GM19397 (cell line): Measurements from ENCODE around the gene RER1.
A peak's percentile ranks its signal among the peaks of the same experiment; 100 is the strongest.

ENCODE experiments used
- ATAC-seq: cut with Tn5 transposase; IDR thresholded peaks from one replicate; pipeline ENCODE4 v1.9.1; 2021; ENCODE audit warnings: mild to moderate bottlenecking, moderate library complexity; ENCODE audit not compliant: unreplicated experiment

Gene RER1

DNA sequence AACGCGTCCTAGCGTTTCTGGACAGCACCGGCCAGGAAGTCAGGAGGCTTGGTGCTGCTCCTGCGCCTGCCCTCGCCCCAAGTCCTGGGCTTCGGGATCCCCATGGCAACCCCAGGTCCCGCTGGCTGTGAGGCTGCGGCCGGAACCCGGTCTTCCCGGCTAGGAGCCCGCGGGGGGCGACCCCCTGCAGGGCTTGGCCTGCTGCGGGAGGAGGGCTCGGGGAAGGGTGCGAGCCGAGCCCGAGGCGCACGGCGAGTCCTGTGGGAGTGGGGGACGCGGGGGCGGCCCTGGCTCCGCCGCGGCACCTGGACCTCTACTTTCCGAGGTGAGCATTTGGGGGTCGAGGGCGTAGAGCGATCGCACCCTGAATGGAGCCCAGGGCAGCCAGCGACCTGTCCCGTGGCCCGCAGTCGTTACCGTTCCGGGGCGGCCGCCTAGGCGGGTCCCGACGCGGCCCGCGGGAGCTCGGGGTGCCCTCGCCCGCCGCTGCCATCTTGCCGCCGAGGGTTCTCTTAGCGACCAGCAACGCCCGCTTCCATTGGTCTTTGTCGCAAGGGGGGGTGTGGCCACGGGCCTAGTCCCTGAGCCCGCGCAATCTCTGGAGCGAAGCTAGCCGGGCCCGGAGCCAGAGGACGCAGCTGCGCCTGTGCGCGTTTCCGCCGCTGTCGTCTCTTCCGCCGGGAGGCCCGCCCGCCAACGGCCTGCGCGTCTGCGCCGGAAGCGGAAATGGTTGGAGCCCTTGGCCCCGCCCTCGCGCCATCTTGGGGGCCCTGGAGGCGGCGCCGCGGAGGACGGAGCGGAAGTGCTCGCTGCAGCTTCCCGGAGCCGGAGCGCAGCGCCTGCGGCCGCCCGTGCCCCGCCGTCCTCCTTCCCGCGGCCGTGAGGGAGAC lies at the start of gene RER1, which contains the start of gene MORN1:
RER1 (plus strand) TSS at position 801 of the 890 bp plus-strand sequence. CDS start 3,950 bp downstream, outside the sequence.
MORN1 (minus strand) TSS at position 514 of the 890 bp plus-strand sequence; CDS start at position 493, 21 bp downstream.
- peak; percentile 88 for ATAC-seq

DNA sequence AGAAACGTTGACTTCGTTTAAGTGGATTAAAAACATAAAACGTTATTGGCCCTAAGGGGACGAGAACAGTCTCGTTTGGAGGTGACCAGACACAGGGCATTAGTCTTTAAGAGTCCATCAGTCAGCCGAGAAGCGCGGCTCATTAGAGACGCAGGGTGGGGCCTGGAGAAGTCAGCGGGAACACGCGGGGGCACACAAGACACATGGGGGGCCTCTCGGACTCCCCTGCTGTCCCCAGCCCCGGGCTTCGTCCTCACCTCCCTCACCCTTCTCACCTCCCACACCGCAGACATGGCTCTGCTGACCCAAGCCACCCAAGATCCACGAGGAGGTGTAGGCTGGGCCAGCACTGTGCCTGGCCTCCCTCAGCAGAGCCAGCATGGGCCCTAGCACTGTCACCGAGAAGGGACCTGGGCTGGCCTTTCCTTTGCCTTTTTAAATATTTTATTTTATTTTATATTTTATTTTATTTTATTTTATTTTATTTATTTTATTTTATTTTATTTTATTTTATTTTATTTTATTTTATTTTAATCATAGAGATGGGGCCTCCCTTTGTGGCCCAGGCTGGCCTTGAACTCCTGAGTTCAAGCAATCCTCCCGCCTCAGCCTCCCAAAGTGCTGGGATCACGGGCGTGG lies 49.1 kb upstream of the RER1 start:
- no peak for ATAC-seq

DNA sequence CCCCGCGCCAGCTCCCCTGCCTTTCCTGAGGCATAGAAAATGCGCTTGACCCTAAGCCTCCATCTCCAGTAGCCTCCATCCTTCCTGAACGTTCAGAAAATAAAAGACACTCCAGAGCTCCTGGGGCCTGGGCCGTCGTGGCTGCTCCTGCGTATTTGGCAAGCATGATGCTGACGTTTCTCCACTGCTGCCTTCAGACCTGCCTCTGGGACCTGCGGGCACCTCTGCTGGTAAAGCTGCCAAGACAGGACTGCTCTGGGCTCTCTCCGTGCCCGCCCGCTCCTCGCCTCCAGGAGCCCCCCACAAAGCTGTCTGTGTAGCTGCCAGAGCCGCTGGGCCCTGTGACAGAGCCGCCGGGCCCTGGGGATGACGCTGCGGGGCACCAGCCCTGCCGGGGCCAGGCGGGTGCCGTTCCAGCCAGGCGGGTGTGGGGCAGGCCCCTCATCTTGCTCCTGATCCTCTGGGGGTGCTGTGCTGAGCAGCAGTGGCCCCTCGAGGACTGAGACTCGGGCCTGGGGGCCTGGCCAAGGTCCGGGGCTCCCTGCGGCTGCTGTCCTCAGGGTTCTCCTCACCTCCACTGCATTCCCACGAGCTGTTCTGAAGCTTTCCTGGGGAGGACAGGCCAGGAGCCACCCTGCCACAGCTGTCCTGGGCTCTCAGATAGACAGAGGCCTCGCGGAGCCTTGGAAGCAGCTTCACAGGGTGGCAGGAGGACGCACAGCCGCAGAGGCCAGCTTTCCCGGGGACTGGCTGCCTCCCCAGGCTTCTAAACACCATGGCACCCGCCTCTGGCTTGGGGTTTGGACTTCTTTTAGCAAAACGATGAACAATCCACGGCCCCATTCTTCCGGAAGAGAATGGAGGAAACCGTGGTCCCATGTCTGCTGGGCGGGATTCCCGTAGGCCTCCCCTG lies 48.4 kb upstream of the RER1 start:
- no peak for ATAC-seq

DNA sequence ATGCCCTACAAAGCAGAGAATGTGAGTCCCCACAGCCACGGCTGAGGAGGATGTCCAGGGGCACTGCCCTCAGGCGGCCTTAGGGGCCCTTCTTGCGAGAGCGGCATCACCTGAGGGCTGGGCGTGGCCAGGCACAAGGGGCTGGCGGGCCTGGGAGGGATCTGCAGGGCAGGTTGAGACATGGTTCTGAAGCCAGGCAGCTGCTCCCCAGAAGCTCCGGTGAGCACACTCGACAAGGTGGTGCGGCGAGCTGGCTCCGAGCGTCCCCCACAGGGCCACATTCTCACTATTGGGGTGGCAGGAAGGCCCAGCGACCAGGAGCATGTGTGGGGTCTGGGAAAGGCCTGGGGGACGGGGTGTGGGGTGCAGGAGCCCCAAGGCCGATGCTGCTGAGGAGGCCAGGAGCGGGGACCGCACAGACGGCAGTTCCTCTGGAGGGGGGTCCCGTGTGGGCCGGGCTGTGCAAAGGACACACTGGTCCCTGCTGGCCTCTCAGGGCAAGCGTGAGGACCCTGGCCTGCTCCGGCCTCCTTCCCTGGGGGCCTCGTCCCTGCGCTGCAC lies 47.4 kb upstream of the RER1 start:
- no peak for ATAC-seq

GRCh38 chr1:2344744-2345296 lies 46.8 kb upstream of the RER1 start:
- ATAC-seq = no peak

GRCh38 chr1:2345297-2346075 lies 46.2 kb upstream of the RER1 start:
- no peak for ATAC-seq

DNA sequence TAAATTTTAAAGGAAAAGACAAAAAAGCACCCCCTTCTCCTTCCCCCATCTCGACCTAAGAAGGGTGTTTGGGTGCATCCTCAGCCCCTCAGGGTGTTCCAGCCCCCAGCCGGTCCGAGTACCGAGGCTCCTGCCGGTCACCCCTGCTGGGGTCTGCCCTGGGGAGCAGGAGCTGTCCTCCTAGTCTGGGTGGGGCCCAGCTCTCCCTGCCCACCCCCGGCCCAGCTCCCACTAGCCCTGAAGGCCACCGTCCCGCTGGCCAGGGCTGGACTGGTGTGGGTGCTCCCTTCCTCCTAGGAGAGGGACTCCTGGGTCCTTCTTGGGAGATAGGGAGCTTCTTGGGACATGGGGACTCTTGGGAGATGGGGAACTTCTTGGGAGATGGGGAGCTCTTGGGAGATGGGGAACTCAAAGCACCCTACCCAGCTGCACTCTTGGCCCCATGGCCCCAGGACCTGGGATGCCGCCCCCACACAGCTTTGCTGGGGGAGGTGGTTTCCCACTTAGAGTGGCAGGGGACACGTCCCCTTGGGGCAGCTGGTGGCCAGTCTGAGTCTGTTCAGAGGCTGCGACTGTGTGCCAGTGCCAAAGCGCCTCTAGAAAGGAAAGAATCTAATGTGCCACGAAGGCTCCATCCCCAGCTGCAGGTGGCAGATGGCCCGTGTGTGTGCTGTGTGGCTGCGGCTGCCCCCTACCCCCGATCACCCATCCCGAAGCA lies 44.8 kb upstream of the RER1 start:
- ATAC-seq = no peak

- ATAC-seq = no peak
Measured at GRCh38 chr1:2347409-2347785, 44.2 kb upstream of the RER1 start.

DNA sequence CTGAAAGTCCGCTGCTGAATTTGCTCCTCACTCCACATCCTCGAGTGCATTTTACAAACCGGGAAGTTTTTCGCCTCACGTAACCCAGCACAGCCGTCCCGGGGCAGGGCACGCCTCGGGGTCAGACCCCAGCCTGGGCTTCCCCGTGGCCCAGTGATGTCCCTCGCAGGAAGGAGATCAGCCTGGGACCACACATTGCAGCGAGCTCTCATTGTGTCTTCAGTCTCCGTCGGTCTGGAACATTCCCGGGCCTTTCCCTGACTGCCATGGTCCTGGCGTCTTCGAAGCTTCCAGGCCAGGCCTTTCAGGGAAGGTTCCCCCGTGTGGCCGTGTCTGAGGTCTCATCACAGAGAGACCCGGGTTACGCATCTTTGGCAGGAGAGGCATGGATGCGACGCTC lies 43.7 kb upstream of the RER1 start:
- no peak for ATAC-seq

DNA sequence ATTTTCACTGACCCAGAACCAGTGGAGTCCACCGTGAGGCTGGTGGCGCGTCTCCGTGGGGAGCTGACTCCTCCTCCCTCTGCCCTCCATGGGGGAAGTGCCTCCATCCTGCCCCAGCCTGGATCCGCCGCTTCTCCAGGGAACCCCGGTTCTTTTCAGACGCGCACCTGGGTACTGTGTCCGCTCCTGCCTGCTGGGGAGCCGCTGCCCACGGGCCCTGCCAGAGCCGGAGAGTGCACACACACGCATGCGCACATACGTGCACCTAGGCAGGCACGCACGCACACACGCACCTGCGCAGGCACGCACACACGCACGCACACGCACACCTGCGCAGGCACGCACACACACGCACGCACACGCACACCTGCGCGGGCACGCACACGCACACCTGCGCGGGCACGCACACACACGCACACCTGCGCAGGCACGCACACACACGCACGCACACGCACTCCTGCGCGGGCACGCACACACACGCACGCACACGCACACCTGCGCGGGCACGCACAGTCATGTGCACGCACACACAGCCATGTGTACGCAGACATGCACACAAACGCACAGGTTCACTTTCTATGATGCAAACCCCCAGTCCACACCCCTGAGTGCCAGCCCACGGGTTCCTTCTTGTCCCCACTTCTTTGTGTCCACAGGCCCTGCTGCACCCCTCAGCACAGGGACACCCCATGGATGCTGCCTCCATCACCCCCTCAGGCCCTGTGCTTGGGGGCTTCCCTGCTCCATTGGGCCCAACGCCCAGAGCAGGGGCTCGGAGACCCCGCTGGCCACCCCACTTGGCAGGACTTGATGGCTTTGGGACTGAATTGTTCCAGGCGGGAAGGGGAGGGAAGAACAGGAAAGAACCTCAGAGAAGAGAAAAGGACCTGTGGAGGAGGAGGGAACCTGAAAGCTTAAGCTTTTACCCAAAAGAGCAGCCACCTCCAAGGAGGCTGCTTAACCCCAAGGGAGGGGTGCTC lies 43.0 kb upstream of the RER1 start:
- ATAC-seq = no peak

GRCh38 chr1:2349806-2350205 lies 41.8 kb upstream of the RER1 start:
- no peak for ATAC-seq

DNA sequence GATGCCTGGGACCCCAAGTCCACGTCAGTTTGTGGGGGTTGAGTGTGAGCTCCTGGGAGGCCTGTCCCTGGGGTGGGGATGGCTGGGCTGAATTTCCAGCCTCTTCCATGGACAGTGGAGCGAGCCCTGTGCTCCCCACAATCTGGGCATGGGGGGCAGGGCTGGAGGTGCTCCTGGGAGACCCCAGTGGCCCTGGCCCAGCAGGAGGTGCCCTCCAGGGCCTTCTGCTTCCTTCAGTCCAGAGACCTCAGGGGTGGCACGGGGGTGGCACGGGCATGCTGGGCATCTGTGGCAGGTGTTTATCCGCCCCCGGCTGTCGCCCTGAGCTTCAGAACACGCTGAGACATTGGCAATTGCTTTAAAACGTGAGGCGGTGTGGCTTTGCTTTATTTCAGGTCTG lies 41.1 kb upstream of the RER1 start:
- ATAC-seq = no peak

- ATAC-seq = no peak
Measured at GRCh38 chr1:2350911-2351655, 40.6 kb upstream of the RER1 start.

DNA sequence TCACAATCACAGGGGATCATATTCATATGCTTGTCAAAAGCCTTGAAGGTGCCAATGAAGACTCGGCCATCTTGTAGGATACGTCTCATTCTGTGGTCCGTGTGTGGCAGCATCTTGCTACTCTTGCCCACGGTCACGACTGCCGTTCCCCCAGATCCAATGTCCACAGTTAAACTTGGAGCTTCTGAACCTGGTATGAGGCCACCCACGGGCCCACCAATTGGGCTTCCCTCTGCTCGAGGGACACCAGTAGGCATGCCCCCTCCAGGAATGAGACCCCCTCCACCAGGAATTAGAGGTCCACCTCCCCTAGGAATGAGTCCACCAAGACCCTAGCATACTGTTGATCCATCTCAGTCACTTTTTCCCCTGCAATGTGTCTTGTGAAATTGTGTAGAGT lies 39.9 kb upstream of the RER1 start:
- no peak for ATAC-seq

- ATAC-seq = no peak
Measured at GRCh38 chr1:2352341-2352896, 39.2 kb upstream of the RER1 start.

DNA sequence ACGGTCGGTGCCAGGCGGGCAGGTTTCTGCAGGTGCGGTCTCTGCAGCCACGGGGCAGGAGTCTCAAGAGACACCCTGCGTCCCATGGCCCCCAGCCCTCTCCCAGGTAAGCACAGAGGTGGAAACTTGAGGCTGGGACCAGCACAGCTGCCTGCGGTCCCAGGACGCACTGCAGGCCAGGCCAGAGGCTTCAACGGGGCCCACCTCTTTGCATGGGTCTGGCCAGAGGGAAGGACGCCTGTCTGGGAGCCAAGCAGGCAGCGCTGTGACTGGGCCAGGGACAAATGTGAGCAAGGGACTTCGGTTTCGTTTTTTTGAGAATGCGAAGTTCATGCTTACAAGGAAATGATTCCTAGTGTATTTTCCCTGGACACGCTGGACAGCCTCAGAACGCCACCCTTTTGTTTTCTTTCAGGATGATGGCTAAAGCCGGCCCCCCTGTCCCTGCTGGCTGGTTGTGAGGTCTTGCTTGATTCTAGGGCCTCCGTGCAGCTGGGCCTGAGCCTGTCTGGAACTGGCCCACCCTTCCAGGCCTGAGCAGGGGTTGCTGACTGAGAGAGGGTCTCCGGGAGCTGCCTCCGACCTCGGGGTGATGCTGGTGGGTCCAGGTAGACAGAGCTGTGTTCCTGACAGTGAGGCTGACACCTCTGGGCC lies 38.6 kb upstream of the RER1 start:
- no peak for ATAC-seq
